HG03354 (cell line): Measurements from ENCODE around the gene CRYZ.

ENCODE experiments used
- ATAC-seq: cut with Tn5 transposase; IDR thresholded peaks from one replicate; pipeline ENCODE4 v1.9.1; 2021; ENCODE audit warnings: mild to moderate bottlenecking; ENCODE audit not compliant: unreplicated experiment, poor library complexity, severe bottlenecking

Gene CRYZ

DNA sequence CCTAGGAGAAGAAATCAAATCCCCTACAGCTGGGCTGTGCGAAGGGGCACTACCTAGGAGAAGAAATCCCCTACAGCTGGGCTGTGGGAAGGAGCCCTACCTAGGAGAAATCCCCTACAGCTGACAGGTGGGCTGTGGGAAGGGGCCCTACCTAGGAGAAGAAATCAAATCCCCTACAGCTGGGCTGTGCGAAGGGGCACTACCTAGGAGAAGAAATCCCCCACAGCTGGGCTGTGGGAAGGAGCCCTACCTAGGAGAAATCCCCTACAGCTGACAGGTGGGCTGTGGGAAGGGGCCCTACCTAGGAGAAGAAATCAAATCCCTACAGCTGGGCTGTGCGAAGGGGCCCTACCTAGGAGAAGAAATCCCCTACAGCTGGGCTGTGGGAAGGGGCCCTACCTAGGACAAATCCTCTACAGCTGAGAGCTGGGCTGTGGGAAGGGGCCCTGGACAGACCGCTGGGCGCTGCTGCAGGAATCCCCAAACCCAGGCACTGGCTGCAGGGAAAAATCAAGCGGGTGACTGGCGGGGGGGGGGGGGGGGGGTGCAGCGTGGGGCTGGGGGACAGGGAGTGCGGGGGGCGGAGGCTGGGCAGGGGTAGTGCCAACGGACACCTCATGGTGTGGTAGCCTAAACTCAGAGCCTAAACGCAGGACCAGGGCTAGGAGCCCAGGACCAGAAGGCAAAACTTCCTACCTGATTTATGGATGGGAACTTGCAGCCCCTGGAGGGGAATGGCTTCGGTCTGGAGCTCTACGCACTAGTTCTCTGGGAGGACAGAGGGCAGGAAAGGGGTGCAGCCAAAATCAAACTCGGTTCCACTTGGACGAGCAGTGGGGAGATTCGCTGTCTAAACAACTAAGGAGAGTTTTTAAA, 541 bp downstream of the CRYZ start:
- peak; percentile 7 for ATAC-seq

DNA sequence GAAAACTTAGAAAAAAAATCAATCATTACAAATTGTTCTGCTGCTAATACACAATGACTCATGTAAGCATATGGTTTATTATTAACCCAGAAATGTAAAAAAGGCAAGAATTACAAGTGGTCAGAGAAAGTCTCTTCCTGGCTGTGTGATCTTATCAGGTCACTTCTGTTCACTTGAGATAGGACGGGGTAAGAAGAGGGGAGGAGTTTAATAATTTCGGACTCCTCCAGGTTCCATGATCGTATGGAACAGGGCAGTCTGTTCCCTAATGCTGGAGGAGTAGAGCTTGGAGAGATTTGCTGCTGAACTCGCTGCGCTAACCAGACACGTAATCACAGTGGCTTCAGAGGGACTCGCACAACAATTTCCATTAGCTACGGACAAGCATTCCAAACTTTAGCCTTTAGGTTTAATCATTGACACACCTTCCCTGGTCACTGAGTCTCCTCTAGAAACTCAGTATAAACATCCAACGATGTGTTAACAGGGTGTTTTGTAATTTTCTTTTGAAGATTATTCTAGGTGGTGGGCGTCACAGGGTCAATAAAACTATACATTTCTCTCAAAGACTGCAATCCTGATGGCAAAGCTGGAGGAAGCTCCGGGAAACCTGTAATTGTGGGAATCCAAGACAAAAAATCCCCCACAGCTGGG, 1.3 kb downstream of the CRYZ start:
- peak; percentile 40 for ATAC-seq

DNA sequence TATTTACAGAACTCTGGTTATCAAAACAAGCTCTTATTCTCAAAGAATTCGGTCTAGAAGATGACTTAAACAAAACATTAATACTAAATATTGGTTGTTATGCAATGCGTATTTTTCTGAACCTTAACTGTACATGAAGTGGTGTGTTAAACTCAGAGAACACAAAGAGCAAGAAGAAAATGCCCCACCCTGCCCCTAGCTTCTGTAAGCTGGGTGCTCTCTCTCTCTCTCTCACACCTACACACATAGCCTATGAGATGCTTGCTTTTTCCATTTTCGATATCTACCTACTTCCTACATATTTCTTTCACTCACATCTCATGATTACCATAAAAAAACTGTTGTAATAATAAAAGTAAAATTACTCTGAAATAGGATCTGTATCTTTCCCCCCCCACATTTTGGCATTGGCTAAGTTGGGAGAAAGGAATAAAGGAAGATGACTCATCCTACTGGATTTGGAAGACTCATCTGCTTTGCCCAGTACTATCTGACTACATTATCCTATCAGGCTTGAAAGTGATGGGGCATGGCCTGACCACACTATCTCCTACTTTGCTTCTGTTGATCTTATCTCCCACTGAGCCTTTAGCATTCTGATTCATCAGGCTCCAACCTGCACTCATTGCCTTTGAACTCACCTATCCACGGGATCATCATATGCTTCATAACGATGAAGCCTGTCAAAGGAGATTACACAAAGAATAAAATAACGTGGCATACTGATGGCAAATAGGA, 2.9 kb downstream of the CRYZ start:
- no peak for ATAC-seq

DNA sequence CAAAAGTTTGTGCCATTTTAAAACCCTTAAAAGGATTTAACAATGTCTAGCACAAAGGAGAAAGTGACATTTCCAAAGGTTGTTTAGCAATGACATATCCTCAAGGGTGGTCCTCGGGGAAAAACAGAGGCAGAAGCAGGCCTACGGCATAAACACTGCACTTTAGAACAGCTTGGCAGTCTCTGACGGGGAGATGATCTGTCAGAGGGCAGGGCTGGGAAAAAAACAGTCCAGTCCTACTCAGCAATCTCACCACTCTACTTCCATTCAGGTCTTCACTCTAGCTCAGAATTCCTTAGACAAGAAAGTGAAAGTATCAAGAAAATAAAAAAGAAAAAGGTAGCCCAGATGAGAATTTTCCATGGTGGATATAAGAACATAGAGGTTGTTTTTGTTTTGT, 4.1 kb downstream of the CRYZ start:
- ATAC-seq: no peak

DNA sequence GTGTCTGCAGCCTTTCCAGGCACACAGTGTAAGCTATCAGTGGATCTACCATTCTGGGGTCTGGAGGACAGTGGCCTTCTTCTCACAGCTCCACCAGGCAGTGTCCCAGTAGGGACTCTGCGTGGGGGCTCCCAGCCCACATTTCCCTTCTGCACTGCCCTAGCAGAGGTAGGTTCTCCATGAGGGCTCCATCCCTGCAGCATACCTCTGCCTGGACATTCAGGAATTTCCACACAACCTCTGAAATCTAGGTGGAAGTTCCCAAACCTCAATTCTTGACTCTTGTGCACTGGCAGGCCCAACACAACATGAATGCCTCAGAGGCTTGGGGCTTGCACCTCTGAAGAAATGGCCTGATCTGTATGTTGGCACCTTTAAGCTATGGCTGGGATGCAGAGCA, 6.8 kb downstream of the CRYZ start:
- ATAC-seq: no peak

DNA sequence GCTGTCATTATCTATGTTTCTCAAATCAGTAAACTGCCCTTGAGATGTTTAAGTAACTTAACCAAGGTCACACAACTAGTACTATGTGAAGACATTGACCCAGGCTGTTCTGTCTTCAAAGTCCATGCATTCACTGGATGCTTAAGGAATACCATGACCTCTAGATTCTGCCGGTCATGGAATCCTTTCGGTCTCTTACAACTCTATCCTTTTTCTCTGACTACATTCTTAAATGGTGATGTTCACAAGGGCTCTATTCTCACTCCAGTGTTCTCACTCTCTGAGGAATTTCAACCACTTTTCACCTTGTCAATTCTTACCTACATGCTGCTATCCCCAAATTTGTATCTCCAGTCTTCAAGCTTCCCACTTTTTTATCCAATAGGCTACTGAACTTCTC, 15.2 kb downstream of the CRYZ start:
- no peak for ATAC-seq

DNA sequence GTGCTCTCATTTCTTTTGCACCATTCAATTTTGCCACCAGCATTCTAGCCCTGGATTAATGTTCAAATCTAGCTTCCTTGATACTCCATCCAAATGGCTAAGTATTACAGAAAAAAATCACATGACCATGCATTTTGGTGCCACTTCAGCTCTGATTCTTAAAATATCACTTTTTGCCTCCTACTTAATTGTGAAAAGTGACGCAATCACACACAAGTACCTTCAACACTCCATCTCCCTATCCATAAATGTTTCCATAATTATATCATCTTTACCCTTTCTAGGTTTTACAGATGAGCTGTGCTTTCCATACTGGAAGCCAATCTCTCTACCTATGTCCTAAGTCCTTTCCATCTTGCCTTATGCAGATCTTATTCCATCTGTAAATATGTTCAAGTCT, 16.0 kb downstream of the CRYZ start:
- no peak for ATAC-seq

DNA sequence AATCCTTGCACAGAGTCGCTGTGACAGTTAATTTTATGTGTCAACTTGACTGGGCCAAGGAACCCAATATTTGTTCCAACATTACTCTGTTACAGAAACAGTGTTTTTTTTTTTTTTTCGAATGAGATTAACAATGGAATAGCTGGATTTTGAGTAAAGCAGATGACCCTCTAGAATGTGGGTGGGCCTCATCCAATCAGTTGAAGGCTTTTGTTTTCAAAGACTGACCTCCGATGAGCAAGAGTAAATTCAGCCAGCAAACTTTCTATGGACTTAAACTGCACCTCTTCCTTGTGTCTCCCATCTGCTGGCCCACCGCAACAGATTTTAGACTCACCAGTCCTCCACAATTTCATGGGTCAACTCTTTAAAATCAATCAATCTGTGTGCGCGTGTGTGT, 17.0 kb downstream of the CRYZ start:
- no peak for ATAC-seq

DNA sequence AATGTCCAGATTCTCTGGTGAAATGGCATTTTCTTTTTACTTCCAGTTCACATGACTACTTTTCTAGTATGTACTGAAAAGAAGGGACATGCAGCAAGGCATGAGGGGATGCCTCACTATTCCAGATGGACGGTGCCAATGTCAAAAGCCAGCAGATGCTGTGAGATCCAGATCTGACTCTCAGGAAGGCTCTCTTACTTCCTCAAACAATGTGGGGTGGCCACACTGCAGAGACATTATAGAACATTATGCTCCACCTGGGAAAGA, 17.7 kb downstream of the CRYZ start:
- ATAC-seq: no peak

DNA sequence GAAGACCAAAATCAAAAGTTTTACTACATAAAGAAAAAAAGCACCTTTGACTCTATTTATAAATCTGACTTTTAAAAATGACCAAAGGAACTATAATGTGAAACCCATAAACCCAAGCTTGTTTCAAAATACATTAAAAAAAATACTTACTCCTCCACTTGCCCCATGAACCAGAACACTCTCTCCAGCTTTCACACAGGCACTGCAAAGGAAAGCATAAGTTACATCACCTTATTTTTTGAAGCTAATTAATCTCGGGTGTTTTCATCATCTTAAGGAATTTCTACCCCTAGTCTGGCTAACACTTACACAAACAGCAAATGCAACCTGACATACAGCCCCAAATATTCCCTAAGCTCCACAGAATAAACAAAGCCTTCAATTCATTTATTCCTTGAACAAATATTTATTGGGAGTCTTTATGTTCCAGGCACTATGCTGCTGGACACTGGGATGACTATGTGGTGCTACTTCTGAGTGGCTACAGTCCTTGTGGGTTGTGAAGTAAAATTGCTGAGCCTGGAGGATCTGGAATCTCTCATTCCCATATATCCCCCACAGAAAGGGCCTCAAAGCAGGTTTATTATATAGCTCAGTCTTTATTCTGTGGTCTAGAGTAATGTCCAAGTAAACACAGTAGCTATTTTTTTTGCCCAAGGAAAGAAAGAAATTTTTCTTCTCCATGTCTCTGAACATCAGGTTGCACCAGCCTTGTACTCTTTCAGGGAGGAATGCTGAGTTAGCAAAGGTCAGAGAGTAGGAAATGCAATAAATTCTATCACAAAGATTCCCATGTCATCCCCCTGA, 18.2 kb downstream of the CRYZ start:
- no peak for ATAC-seq

DNA sequence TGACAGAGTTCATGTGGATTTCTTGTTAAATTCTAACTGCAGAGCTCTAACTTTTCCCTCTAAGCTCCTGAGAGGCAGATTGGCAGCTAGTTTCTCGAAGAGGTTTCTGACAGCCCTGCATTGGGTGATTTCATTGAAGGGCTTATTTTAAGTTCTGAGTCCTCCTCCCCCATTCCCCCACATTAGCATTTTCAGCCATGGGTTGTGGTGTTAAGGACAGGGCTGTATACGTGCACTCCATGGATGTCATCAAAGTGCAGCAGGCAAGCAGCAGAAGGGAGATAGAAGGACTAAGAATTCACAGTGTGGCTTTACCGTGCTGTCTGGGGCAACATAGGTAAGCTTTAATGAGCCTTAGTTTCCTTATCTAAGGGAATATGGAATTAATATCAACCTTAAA, 19.0 kb downstream of the CRYZ start:
- no peak for ATAC-seq

DNA sequence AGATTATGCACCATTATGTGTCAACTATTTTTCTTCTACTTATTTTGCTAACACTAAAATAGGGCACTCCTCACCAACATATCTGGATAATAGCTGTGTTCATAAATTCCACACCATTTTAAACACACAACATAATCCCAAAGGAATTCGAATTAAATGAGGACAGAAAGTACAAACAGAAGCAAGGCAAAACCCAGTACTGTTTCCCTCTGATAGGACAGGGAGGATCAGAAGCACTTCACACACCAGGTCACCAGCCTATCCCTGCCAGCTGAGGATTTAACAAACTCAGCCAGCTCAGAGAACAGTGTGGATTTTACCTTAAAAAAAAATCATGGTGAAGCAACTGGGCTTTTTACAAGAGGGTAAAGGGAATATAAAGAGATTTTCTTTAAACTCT, 20.0 kb downstream of the CRYZ start:
- no peak for ATAC-seq

DNA sequence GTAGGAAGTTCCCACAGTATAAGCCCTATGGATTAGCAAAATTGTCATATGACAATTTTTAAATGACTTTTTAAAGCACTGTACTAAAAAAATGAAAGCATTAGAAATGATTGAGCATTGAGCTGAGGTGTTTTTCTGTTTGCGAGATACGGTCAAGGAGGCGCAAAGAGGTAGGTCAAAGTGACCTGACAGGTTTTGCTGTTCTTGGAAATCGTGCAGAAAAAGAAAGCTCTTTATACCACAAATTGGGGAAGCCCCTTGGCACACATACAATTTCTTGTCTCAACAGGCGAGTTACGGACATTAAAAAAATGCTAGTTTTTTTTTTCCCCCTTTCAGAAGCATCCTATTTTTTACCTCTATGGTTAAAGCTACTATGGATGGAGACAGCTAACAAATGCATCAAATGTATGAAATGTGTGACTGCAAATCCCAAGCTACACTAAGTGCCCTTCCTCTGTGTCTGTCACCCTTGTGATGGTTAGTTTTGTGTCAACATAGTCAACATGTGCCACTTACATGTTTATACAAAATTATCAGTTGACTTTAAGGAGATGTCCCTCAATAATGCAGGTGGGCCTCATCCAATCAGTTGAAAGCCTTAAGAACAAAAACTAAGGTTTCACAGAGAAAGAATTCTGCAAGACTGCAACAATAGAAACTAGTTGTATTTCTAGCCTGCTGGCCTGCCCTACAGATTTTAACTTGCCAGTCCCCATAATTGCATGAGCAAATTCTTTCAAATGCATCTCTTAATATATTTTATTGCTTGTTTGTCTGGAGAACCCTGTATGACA, 29.3 kb downstream of the CRYZ start:
- ATAC-seq: no peak

DNA sequence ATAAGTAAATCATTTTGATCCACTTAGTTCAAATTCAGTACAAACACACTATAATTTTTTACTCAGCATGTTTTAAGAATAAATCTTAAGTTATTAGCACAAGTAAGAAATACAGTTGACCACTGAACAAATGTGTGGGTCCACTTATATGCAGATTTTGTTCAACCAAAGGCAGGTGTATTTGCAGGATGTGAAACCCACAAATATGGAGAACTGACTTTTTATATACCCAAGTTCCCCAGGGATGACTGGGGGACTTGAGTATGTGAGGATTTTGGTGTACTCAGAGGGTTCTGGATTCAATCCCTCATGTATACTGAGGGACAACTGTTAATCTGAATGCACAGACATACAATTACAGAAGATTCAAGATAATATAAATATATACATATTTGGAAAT, 33.5 kb downstream of the CRYZ start:
- no peak for ATAC-seq

DNA sequence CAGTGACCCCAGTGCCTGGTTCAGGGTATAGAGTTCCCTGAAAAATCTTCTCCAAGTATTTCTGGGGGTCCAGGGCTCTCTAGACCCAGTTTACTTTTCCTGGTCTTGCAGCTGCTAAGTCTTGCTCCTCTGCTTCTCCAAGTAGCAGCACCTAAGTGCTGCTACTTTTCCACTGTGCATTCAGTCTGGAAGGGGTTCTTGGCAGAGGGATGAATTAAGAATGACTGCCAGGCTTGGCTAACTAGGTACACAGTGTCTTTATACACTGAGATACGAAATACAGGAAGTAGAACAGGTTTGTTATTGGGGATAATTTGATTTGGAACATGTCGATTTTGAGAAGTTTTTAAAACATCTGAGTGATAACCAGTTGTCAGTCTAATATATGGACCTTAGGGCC, 35.0 kb downstream of the CRYZ start:
- ATAC-seq: no peak

DNA sequence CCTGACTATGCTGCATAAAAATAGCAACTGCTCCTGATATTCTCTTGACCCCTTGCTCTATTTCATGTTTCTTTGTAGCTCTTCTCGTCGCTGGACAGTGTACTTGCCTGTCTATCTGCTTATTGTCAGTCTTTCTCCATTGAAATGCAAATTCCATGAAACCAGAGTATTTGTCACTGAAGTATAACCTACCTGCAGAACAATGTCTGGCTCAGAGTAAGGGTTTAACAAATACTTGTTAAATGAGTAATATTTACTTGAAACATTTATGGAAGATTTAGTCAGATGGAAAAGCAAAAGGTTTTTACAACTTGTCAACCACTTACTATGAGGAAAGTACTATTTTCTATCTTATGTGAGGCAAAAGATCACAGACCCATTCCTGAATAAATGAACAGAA, 39.4 kb downstream of the CRYZ start:
- ATAC-seq: no peak

DNA sequence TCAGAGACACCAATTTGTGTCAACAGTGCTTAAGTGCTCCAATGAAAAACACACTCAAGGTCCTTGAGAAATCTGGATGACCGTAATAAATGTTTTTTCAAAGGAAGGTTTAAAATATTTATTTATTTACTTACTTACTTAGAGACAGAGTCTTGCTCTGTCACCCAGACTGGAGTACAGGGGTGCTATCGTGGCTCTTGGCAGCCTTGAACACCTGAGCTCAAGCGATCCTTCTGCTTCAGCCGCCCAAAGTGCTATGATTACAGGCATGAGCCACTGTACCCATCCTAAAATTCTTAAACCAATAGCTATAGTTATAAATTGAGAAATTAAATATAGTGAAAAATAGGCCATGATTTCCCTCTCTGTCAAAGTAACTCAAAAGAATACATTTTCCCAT, 41.9 kb downstream of the CRYZ start:
- ATAC-seq: no peak

DNA sequence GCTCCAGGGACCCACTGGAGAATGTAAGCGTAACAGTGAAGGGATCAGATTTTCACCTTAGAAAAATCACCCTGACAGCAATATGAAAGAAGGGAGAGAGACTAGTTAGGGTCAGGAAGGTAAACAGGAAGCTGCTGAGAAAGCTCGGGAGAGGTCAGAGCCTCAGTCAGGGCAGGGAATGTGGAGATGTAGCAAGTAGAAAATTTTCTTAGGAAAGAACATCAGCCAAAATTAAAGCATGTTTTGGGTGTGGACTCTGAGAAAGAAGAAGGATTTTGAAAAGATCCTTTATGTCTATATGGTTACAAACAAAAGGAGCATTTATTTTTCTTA, 42.5 kb downstream of the CRYZ start:
- ATAC-seq: peak; percentile 9

DNA sequence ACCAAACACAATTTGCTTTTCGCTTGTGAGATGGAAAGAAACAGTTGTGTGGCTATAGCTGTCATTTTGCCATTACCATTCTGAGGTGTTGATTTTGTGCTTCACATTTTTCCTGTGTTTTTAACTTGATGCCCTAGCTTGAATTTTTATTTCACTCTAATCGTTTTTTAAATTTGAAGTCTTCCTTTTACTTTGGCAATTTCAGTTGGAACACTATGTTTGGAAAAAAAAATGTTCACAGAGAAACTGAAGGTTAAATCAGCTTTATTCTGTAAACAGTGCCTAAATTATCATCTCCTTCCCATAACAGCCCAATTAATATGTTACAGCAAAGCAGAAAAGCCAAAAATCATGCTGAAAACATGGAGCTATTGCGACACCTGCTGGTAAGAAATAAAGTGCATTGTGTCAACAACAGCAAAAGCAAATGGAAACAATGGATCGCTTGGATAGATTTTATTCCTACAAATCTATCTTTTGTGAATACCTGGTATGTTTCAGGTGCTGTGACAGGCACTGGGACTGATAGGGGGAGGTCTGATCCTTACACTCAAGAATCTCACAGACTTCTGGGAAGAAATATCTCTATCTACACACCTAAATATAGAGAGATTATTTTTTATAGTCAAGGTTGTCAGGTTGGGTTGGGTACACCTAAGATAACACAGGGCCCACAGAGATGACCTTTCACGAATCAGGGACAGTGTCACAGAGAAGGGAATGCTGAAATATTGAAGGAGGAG, 43.1 kb downstream of the CRYZ start:
- ATAC-seq: peak; percentile 80
